K562 (cell line): ENCODE measurements around the gene ZNF628. TPM values are rescaled to one million over a fixed set of nuclear protein-coding genes. Genes with fewer than 3 reads are reported as not detected.

ENCODE experiments used
- CTBP1 ChIP-seq: fragments of 450-650 bp; IDR thresholded peaks from 2 replicates; pipeline ENCODE4 v1.6.1; 2016; ENCODE audit warnings: borderline replicate concordance
- E2F4 ChIP-seq: sonication (generic); formaldehyde crosslinking; IDR thresholded peaks from 2 replicates; pipeline ENCODE4 v1.8.0; 2022; ENCODE audit warnings: mild to moderate bottlenecking, low read depth, missing genetic modification reagents
- E4F1 ChIP-seq: fragments of 250-450 bp; sonication (Bioruptor Pico); IDR thresholded peaks from 2 replicates; pipeline ENCODE4 v1.5.0; 2021; ENCODE audit warnings: mild to moderate bottlenecking, borderline replicate concordance
- IRF9 ChIP-seq: fragments of 450-650 bp; IDR thresholded peaks from 2 replicates; pipeline ENCODE4 v1.6.1; 2016; ENCODE audit warnings: missing biosample characterization, missing genetic modification characterization
- JUN ChIP-seq, 2 experiments: sonication (generic) in 1 of 2; formaldehyde crosslinking in 1 of 2; IDR thresholded peaks; 2 replicates each; pipeline versions ENCODE4 v1.6.1 to v1.8.0; 2012 to 2022; ENCODE audit warnings: borderline replicate concordance in 2 of 2, mild to moderate bottlenecking in 2 of 2, improper control_type of control experiment in 1 of 2, low read depth in 1 of 2, low read length in 1 of 2, missing genetic modification reagents in 1 of 2
- LCOR ChIP-seq: sonication (generic); formaldehyde crosslinking; IDR thresholded peaks from 2 replicates; pipeline ENCODE4 v1.8.0; 2022; ENCODE audit warnings: mild to moderate bottlenecking, missing genetic modification reagents
- MNT ChIP-seq, 2 experiments: fragments of 450-650 bp; conservative IDR thresholded peaks; 2 replicates each; pipeline ENCODE4 v1.6.1; 2017; ENCODE audit warnings: mild to moderate bottlenecking in 2 of 2, moderate library complexity in 2 of 2
- MXI1 ChIP-seq: IDR thresholded peaks from 2 replicates; pipeline ENCODE4 v1.6.1; 2011; ENCODE audit warnings: low read depth, mild to moderate bottlenecking, improper control_type of control experiment, low read length
- PTBP1 ChIP-seq: fragments of 200-400 bp; formaldehyde crosslinking; IDR thresholded peaks from 2 replicates; pipeline ENCODE4 v1.6.1; 2017; ENCODE audit warnings: low read depth, low read length
- ZEB2 ChIP-seq: fragments of 450-650 bp; IDR thresholded peaks from 2 replicates; pipeline ENCODE4 v1.6.1; 2016
- polyA plus RNA-seq, 8 experiments: library from polyadenylated mRNA; depleted of rRNA in 4 of 8; stranded (reverse) in 5 of 8; unstranded in 3 of 8; fragments of >200 nt; fragmentation: Nextera tagmentation in 2 of 8; fragmentation: Illumina TruSeq in 1 of 8; extraction: Ambion mirVana in 2 of 8; extraction: Trizol in 1 of 8; gene quantifications; 2 replicates each; pipeline versions ENCODE4 v1.2.1 to v1.2.3, GENCODE V29; 2011 to 2014; ENCODE audit warnings: inconsistent platforms in 1 of 8, missing spikeins in 1 of 8
- total RNA-seq, 7 experiments: library from RNA; depleted of rRNA in 6 of 7; stranded (reverse); fragments of >200 nt in 6 of 7; fragmentation: Illumina TruSeq in 2 of 7; extraction: Trizol in 2 of 7; gene quantifications; 2 replicates each; pipeline versions ENCODE4 v1.2.1 to v1.2.3, GENCODE V29; 2011 to 2021; ENCODE audit warnings: low replicate concordance in 1 of 7
- TF ChIP-seq, protein P1 (sequence below): sonication (generic); formaldehyde crosslinking; IDR thresholded peaks from 2 replicates; pipeline ENCODE4 v1.8.1; 2022; ENCODE audit warnings: missing genetic modification reagents
- TF ChIP-seq, protein P2 (sequence below): sonication (generic); formaldehyde crosslinking; IDR thresholded peaks from 2 replicates; pipeline ENCODE4 v1.8.0; 2023; ENCODE audit warnings: mild to moderate bottlenecking, missing genetic modification reagents

The ZNF628 gene
- total and polyA plus RNA-seq, 9 of the 15 experiments (the other 6 are each of a cell fraction or from before 2014, with no cell fraction given): 0.13 to 13.6 (median 2.2) TPM; not detected in 3

- TF ChIP-seq IRF9 (no peak), MXI1 (peak; percentile 86), MNT (conservative IDR thresholded peaks at IDR 0.05) (peak in 1 of 2 experiments; percentile 74; a peak in 3 of 4 replicates), LCOR (CRISPR knock-in tag) (0 out of 2 replicates have a peak, but pooled peaks have one; percentile 27), CTBP1 (0 out of 2 replicates have a peak, but pooled peaks have one; percentile 7), JUN (IDR thresholded peaks at IDR 0.05; ENCODE audit: borderline replicate concordance, low read depth, low read length) (peak; percentile 68; the same call in 1 of the 2 replicates), JUN (CRISPR knock-in tag; IDR thresholded peaks at IDR 0.05; ENCODE audit: borderline replicate concordance) (no peak), E2F4 (CRISPR knock-in tag) (peak; percentile 54; the same call in 1 of the 2 replicates), PTBP1 (0 out of 2 replicates have a peak, but pooled peaks have one; percentile 20), E4F1 (0 out of 2 replicates have a peak, but pooled peaks have one; percentile 44), ZEB2 (no peak)
- TF ChIP-seq, protein P1, sequence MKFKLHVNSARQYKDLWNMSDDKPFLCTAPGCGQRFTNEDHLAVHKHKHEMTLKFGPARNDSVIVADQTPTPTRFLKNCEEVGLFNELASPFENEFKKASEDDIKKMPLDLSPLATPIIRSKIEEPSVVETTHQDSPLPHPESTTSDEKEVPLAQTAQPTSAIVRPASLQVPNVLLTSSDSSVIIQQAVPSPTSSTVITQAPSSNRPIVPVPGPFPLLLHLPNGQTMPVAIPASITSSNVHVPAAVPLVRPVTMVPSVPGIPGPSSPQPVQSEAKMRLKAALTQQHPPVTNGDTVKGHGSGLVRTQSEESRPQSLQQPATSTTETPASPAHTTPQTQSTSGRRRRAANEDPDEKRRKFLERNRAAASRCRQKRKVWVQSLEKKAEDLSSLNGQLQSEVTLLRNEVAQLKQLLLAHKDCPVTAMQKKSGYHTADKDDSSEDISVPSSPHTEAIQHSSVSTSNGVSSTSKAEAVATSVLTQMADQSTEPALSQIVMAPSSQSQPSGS (CRISPR knock-in tag): 0 out of 2 replicates have a peak, but pooled peaks have one; percentile 1
- TF ChIP-seq, protein P2, sequence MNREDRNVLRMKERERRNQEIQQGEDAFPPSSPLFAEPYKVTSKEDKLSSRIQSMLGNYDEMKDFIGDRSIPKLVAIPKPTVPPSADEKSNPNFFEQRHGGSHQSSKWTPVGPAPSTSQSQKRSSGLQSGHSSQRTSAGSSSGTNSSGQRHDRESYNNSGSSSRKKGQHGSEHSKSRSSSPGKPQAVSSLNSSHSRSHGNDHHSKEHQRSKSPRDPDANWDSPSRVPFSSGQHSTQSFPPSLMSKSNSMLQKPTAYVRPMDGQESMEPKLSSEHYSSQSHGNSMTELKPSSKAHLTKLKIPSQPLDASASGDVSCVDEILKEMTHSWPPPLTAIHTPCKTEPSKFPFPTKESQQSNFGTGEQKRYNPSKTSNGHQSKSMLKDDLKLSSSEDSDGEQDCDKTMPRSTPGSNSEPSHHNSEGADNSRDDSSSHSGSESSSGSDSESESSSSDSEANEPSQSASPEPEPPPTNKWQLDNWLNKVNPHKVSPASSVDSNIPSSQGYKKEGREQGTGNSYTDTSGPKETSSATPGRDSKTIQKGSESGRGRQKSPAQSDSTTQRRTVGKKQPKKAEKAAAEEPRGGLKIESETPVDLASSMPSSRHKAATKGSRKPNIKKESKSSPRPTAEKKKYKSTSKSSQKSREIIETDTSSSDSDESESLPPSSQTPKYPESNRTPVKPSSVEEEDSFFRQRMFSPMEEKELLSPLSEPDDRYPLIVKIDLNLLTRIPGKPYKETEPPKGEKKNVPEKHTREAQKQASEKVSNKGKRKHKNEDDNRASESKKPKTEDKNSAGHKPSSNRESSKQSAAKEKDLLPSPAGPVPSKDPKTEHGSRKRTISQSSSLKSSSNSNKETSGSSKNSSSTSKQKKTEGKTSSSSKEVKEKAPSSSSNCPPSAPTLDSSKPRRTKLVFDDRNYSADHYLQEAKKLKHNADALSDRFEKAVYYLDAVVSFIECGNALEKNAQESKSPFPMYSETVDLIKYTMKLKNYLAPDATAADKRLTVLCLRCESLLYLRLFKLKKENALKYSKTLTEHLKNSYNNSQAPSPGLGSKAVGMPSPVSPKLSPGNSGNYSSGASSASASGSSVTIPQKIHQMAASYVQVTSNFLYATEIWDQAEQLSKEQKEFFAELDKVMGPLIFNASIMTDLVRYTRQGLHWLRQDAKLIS: 0 out of 2 replicates have a peak, but pooled peaks have one; percentile 20
Observed at GRCh38 chr19:55484593-55485438, 8.4 kb downstream of the ZNF628 start, which contains the start of gene NAT14 (continued).
